ENCODE measurements around the gene RGS10.

The RGS10 gene

GRCh38 chr10:119489991-119490326 is 52.6 kb downstream of the RGS10 start:
- no peak overlapping the region; the same call in 1 of the 2 replicates for H3K9ac ChIP-seq (ENCODE audit: low read depth, low read length)
- H3K36me3 ChIP-seq (ENCODE audit: insufficient read depth, low read length), result no peaks in the 10 kb centered on the region
- no peaks in the 10 kb centered on the region for H3K9me3 ChIP-seq (ENCODE audit: control insufficient read depth, insufficient read depth, low read length)
- H3K4me1 ChIP-seq (ENCODE audit: insufficient read depth, low read length), result no peaks in the 10 kb centered on the region

- H3K9ac ChIP-seq (ENCODE audit: low read depth, low read length), result no peak overlapping the region
- H3K36me3 ChIP-seq (ENCODE audit: insufficient read depth, low read length), result no peaks in the 10 kb centered on the region
- H3K4me1 ChIP-seq (ENCODE audit: insufficient read depth, low read length), result no peaks in the 10 kb centered on the region
- no peaks in the 10 kb centered on the region for H3K9me3 ChIP-seq (ENCODE audit: control insufficient read depth, insufficient read depth, low read length)
Measured at GRCh38 chr10:119488675-119489074, 53.8 kb downstream of the RGS10 start.

GRCh38 chr10:119483839-119484238 is 58.7 kb downstream of the RGS10 start:
- Histone ChIP-seq H3K9me3 (ENCODE audit: control insufficient read depth, insufficient read depth, low read length) (no peaks in the 10 kb centered on the region), H3K9ac (ENCODE audit: low read depth, low read length) (no peak overlapping the region), H3K36me3 (ENCODE audit: insufficient read depth, low read length) (no peaks in the 10 kb centered on the region), H3K4me1 (ENCODE audit: insufficient read depth, low read length) (peaks cover 5% of the 10 kb centered on the region)

GRCh38 chr10:119483001-119483400 is 59.5 kb downstream of the RGS10 start:
- H3K4me1 ChIP-seq (ENCODE audit: insufficient read depth, low read length), result peaks cover 5% of the 10 kb centered on the region
- H3K36me3 ChIP-seq (ENCODE audit: insufficient read depth, low read length), result no peaks in the 10 kb centered on the region
- no peak overlapping the region for H3K9ac ChIP-seq (ENCODE audit: low read depth, low read length)
- H3K9me3 ChIP-seq (ENCODE audit: control insufficient read depth, insufficient read depth, low read length), result no peaks in the 10 kb centered on the region

- H3K9me3 ChIP-seq (ENCODE audit: control insufficient read depth, insufficient read depth, low read length), result no peaks in the 10 kb centered on the region
- H3K4me1 ChIP-seq (ENCODE audit: insufficient read depth, low read length), result peaks cover 9% of the 10 kb centered on the region
- no peak overlapping the region for H3K9ac ChIP-seq (ENCODE audit: low read depth, low read length)
- no peaks in the 10 kb centered on the region for H3K36me3 ChIP-seq (ENCODE audit: insufficient read depth, low read length)
Measured at GRCh38 chr10:119481781-119482426, 60.6 kb downstream of the RGS10 start.

- H3K4me1 ChIP-seq (ENCODE audit: insufficient read depth, low read length), result peaks cover 9% of the 10 kb centered on the region
- no peaks in the 10 kb centered on the region for H3K9me3 ChIP-seq (ENCODE audit: control insufficient read depth, insufficient read depth, low read length)
- no peaks in the 10 kb centered on the region for H3K36me3 ChIP-seq (ENCODE audit: insufficient read depth, low read length)
- H3K9ac ChIP-seq (ENCODE audit: low read depth, low read length), result no peak overlapping the region
Measured at GRCh38 chr10:119480667-119481066, 61.9 kb downstream of the RGS10 start.

GRCh38 chr10:119479532-119479931 is 63.0 kb downstream of the RGS10 start:
- no peak overlapping the region; the same call in 1 of the 2 replicates for H3K9ac ChIP-seq (ENCODE audit: low read depth, low read length)
- no peaks in the 10 kb centered on the region for H3K36me3 ChIP-seq (ENCODE audit: insufficient read depth, low read length)
- no peaks in the 10 kb centered on the region for H3K9me3 ChIP-seq (ENCODE audit: control insufficient read depth, insufficient read depth, low read length)
- peaks cover 9% of the 10 kb centered on the region for H3K4me1 ChIP-seq (ENCODE audit: insufficient read depth, low read length)

GRCh38 chr10:119478811-119479341 is 63.6 kb downstream of the RGS10 start:
- no peak overlapping the region for H3K9ac ChIP-seq (ENCODE audit: low read depth, low read length)
- no peaks in the 10 kb centered on the region for H3K36me3 ChIP-seq (ENCODE audit: insufficient read depth, low read length)
- peaks cover 9% of the 10 kb centered on the region for H3K4me1 ChIP-seq (ENCODE audit: insufficient read depth, low read length)
- no peaks in the 10 kb centered on the region for H3K9me3 ChIP-seq (ENCODE audit: control insufficient read depth, insufficient read depth, low read length)

GRCh38 chr10:119478111-119478802 is 64.3 kb downstream of the RGS10 start:
- no peaks in the 10 kb centered on the region for H3K36me3 ChIP-seq (ENCODE audit: insufficient read depth, low read length)
- H3K9ac ChIP-seq (ENCODE audit: low read depth, low read length), result no peak overlapping the region
- no peaks in the 10 kb centered on the region for H3K9me3 ChIP-seq (ENCODE audit: control insufficient read depth, insufficient read depth, low read length)
- H3K4me1 ChIP-seq (ENCODE audit: insufficient read depth, low read length), result peaks cover 9% of the 10 kb centered on the region

GRCh38 chr10:119477444-119477843 is 65.1 kb downstream of the RGS10 start:
- no peaks in the 10 kb centered on the region for H3K9me3 ChIP-seq (ENCODE audit: control insufficient read depth, insufficient read depth, low read length)

GRCh38 chr10:119474606-119475005 is 67.9 kb downstream of the RGS10 start:
- H3K4me1 ChIP-seq (ENCODE audit: insufficient read depth, low read length), result peaks cover 9% of the 10 kb centered on the region
- no peak overlapping the region for H3K9ac ChIP-seq (ENCODE audit: low read depth, low read length)
- no peaks in the 10 kb centered on the region for H3K9me3 ChIP-seq (ENCODE audit: control insufficient read depth, insufficient read depth, low read length)
- H3K36me3 ChIP-seq (ENCODE audit: insufficient read depth, low read length), result no peaks in the 10 kb centered on the region

More at GRCh38 chr10:119477444-119477843, 65.1 kb downstream of the RGS10 start:
- H3K36me3 ChIP-seq (ENCODE audit: insufficient read depth, low read length), result no peaks in the 10 kb centered on the region
- no peak overlapping the region for H3K9ac ChIP-seq (ENCODE audit: low read depth, low read length)
- peaks cover 9% of the 10 kb centered on the region for H3K4me1 ChIP-seq (ENCODE audit: insufficient read depth, low read length)

- Histone ChIP-seq H3K4me1 (ENCODE audit: insufficient read depth, low read length) (0 out of 2 replicates have a peak, but pooled peaks cover 4% of the 10 kb centered on the region), H3K36me3 (ENCODE audit: insufficient read depth, low read length) (no peaks in the 10 kb centered on the region), H3K9me3 (ENCODE audit: control insufficient read depth, insufficient read depth, low read length) (no peaks in the 10 kb centered on the region), H3K9ac (ENCODE audit: low read depth, low read length) (no peak overlapping the region)
Measured at GRCh38 chr10:119473771-119474170, 68.7 kb downstream of the RGS10 start.

- no peak overlapping the region for H3K9ac ChIP-seq (ENCODE audit: low read depth, low read length)
- no peaks in the 10 kb centered on the region for H3K36me3 ChIP-seq (ENCODE audit: insufficient read depth, low read length)
- H3K9me3 ChIP-seq (ENCODE audit: control insufficient read depth, insufficient read depth, low read length), result no peaks in the 10 kb centered on the region
- H3K4me1 ChIP-seq (ENCODE audit: insufficient read depth, low read length), result no peaks in the 10 kb centered on the region
Measured at GRCh38 chr10:119470920-119471702, 71.4 kb downstream of the RGS10 start.

GRCh38 chr10:119469846-119470245 is 72.7 kb downstream of the RGS10 start:
- H3K4me1 ChIP-seq (ENCODE audit: insufficient read depth, low read length), result no peaks in the 10 kb centered on the region
- no peaks in the 10 kb centered on the region for H3K9me3 ChIP-seq (ENCODE audit: control insufficient read depth, insufficient read depth, low read length)
- H3K9ac ChIP-seq (ENCODE audit: low read depth, low read length), result no peak overlapping the region
- no peaks in the 10 kb centered on the region for H3K36me3 ChIP-seq (ENCODE audit: insufficient read depth, low read length)

All from ES-I3 (cell line).